OCI-LY1 (cell line): Measurements from ENCODE around the gene COL25A1.

ENCODE experiments used
- H2AFZ ChIP-seq: fragments of 200-600 bp; sonication (generic), shearing (Covaris generic); 2 replicates; pipeline ENCODE4 v1.6.0; 2014; ENCODE audit warnings: antibody characterized with exemption, mild to moderate bottlenecking, low read length
- H3F3A ChIP-seq: fragments of 200-600 bp; sonication (generic), shearing (Covaris generic); 2 replicates; pipeline ENCODE4 v1.6.0; 2014; ENCODE audit warnings: mild to moderate bottlenecking, antibody characterized with exemption, low read length, moderate library complexity; ENCODE audit not compliant: insufficient read depth
- H3K27ac ChIP-seq: fragments of 200-600 bp; sonication (generic); 2 replicates; pipeline ENCODE4 v1.5.1; 2014; ENCODE audit warnings: low read length, mixed run types, mild to moderate bottlenecking, low read depth; ENCODE audit not compliant: poor library complexity, severe bottlenecking
- H3K27me3 ChIP-seq: fragments of 200-600 bp; sonication (generic); 2 replicates; pipeline ENCODE4 v1.6.0; 2014; ENCODE audit warnings: antibody characterized with exemption, mild to moderate bottlenecking, low read length, moderate library complexity; ENCODE audit not compliant: insufficient read depth
- H3K36me3 ChIP-seq: fragments of 200-600 bp; sonication (generic); 2 replicates; pipeline ENCODE4 v1.6.1; 2014; ENCODE audit warnings: mild to moderate bottlenecking, antibody characterized with exemption, low read length, moderate library complexity, mixed read lengths; ENCODE audit not compliant: insufficient read depth
- H3K4me1 ChIP-seq: fragments of 200-600 bp; sonication (generic); 2 replicates; pipeline ENCODE4 v1.5.1; 2014; ENCODE audit warnings: mild to moderate bottlenecking, low read length, moderate library complexity; ENCODE audit not compliant: insufficient read depth, severe bottlenecking
- H3K4me2 ChIP-seq: fragments of 200-600 bp; sonication (generic), shearing (Covaris generic); 2 replicates; pipeline ENCODE4 v1.6.1; 2014; ENCODE audit warnings: low read length
- H3K4me3 ChIP-seq: fragments of 200-600 bp; sonication (generic); 2 replicates; pipeline ENCODE4 v1.5.1; 2014; ENCODE audit warnings: low read length, low read depth, mild to moderate bottlenecking, mixed read lengths; ENCODE audit not compliant: poor library complexity, severe bottlenecking
- H3K79me2 ChIP-seq: fragments of 200-600 bp; shearing (Covaris generic); 2 replicates; pipeline ENCODE4 v1.6.1; 2016; ENCODE audit warnings: mixed run types, low read length, mixed read lengths; ENCODE audit not compliant: insufficient read depth
- H3K9ac ChIP-seq: fragments of 200-600 bp; sonication (generic), shearing (Covaris generic); 2 replicates; pipeline ENCODE4 v1.6.1; 2014; ENCODE audit warnings: mild to moderate bottlenecking, low read length, mixed read lengths
- H3K9me2 ChIP-seq: fragments of 200-600 bp; sonication (generic), shearing (Covaris generic); 2 replicates; pipeline ENCODE4 v1.6.1; 2014; ENCODE audit warnings: low read depth, mild to moderate bottlenecking, low read length, mixed read lengths
- H3K9me3 ChIP-seq: fragments of 200-600 bp; shearing (Covaris generic); 2 replicates; pipeline ENCODE4 v1.6.1; 2014; ENCODE audit warnings: low read length, mixed read lengths
- H4K20me1 ChIP-seq: fragments of 200-600 bp; sonication (generic), shearing (Covaris generic); 2 replicates; pipeline ENCODE4 v1.6.0; 2016; ENCODE audit warnings: mild to moderate bottlenecking, low read length; ENCODE audit not compliant: insufficient read depth
- EZH2 ChIP-seq: fragments of 200-600 bp; sonication (generic), shearing (Covaris generic); IDR thresholded peaks from 2 replicates; pipeline ENCODE4 v1.8.0; 2017; ENCODE audit warnings: borderline replicate concordance, mixed run types, mild to moderate bottlenecking, antibody characterized with exemption, low read length, moderate library complexity, mixed read lengths
- TF ChIP-seq, protein P1 (sequence below): fragments of 200-600 bp; sonication (generic), shearing (Covaris generic); IDR thresholded peaks from 2 replicates; pipeline ENCODE4 v1.5.1; 2017; ENCODE audit warnings: mild to moderate bottlenecking, antibody characterized with exemption, low read length, moderate library complexity, mixed read lengths

COL25A1 gene

DNA sequence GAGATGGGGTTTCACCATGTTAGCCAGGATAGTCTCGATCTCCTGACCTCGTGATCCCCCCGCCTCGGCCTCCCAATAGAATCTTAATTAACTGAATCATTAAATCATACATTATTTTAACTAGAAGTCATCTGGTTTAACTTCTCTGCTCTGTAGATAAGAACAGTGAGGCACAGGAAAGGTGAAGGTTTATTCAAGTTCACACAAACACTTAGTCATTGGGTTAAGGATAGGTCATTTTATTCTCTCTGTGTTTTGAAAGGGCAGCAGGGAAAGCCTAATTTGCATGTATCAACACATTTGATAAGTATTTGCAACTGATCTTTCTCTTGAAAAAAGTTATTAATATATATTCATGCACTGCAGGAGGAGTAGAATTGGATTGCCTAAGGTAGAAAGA is 538.5 kb downstream of the COL25A1 start:
- Histone ChIP-seq H3K9me2 (no peaks in the 10 kb centered on the region), H3K79me2 (no peaks in the 10 kb centered on the region), H4K20me1 (no peaks in the 10 kb centered on the region), H3K4me3 (no peak overlapping the region), H3K4me1 (no peaks in the 10 kb centered on the region), H3K9me3 (no peaks in the 10 kb centered on the region), H2AFZ (no peak overlapping the region), H3K4me2 (no peak overlapping the region), H3K27ac (no peak overlapping the region), H3F3A (no peaks in the 10 kb centered on the region), H3K9ac (no peak overlapping the region), H3K36me3 (no peaks in the 10 kb centered on the region), H3K27me3 (no peaks in the 10 kb centered on the region)
- TF ChIP-seq, protein P1, sequence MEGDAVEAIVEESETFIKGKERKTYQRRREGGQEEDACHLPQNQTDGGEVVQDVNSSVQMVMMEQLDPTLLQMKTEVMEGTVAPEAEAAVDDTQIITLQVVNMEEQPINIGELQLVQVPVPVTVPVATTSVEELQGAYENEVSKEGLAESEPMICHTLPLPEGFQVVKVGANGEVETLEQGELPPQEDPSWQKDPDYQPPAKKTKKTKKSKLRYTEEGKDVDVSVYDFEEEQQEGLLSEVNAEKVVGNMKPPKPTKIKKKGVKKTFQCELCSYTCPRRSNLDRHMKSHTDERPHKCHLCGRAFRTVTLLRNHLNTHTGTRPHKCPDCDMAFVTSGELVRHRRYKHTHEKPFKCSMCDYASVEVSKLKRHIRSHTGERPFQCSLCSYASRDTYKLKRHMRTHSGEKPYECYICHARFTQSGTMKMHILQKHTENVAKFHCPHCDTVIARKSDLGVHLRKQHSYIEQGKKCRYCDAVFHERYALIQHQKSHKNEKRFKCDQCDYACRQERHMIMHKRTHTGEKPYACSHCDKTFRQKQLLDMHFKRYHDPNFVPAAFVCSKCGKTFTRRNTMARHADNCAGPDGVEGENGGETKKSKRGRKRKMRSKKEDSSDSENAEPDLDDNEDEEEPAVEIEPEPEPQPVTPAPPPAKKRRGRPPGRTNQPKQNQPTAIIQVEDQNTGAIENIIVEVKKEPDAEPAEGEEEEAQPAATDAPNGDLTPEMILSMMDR = no peak

DNA sequence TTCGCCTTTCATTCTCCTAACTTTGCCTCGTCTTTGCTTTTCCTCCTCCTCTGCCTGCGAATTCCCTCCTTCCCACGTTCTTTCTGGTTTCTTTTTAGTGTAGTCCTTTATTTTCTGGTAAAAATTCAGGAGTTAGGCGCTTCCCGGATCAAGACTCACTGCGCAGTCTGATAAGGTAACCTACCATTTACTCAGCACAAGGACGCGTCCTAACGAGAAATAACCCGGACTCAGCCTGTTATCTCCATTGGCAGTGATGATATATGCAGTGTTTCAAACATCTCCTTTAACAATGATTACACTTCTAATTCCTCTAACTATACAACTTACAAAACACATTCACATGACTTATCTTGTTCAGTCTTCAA is 539.2 kb downstream of the COL25A1 start:
- H2AFZ ChIP-seq = no peak overlapping the region
- no peaks in the 10 kb centered on the region for H3F3A ChIP-seq
- no peak overlapping the region for H3K4me3 ChIP-seq
- no peaks in the 10 kb centered on the region for H3K9me3 ChIP-seq
- no peak overlapping the region for H3K27ac ChIP-seq
- no peaks in the 10 kb centered on the region for H4K20me1 ChIP-seq
- H3K27me3 ChIP-seq = no peaks in the 10 kb centered on the region
- no peak for TF ChIP-seq EZH2
- TF ChIP-seq, protein P1 = no peak
- no peaks in the 10 kb centered on the region for H3K36me3 ChIP-seq
- H3K4me1 ChIP-seq = no peaks in the 10 kb centered on the region
- no peak overlapping the region for H3K4me2 ChIP-seq
- H3K9me2 ChIP-seq = no peaks in the 10 kb centered on the region
- H3K9ac ChIP-seq = no peak overlapping the region
- H3K79me2 ChIP-seq = no peaks in the 10 kb centered on the region

DNA sequence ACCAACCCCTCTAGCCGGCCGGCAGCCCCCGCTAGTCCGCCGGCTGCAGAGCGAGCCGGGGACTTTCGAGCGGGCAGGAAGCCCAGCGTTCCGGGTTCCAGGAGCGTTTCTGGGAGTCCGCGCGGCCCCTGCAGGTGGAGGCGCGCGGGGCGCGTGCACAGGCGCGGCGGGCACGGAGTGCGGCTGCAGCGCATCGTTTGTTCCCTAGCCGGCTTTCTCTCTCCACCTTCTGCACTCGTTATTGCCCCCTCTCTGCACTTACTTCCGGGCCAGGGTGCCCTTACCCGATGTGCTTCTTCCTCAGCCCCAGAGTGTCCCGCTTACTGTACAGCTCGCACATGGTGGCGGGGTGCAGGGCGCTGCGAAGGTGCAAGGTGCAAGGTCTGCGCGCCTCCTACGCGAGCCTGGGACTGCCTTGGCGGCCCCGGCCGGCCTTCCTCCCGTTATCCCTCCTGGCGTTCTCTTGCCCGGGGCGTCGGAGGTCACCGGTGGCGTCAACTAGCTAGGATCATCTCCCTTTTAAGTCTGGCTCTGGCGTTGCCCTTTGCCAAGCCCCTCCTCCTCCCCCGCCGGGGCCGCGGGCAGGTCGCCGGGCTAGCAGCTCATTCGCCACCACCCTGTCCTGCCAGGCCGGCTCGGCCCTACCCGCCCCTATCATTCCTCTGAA is 539.8 kb downstream of the COL25A1 start, which contains the start of gene ETNPPL:
Gene ETNPPL, minus strand, starts transcription at position 495 of the 667 bp plus-strand sequence. Its CDS starts 155 bp downstream, at position 340.
- H3K27me3 ChIP-seq = no peaks in the 10 kb centered on the region
- no peaks in the 10 kb centered on the region for H3K36me3 ChIP-seq
- H3K9me3 ChIP-seq = no peaks in the 10 kb centered on the region
- no peaks in the 10 kb centered on the region for H4K20me1 ChIP-seq
- H3K9me2 ChIP-seq = no peaks in the 10 kb centered on the region
- H3K4me3 ChIP-seq = no peak within 1 kb of the TSS
- no peak within 1 kb of the TSS for H3K9ac ChIP-seq
- H3K27ac ChIP-seq = no peak within 1 kb of the TSS
- no peak within 1 kb of the TSS for H2AFZ ChIP-seq
- no peak for TF ChIP-seq EZH2
- TF ChIP-seq, protein P1 = no peak
- H3K4me2 ChIP-seq = no peak within 1 kb of the TSS
- no peaks in the 10 kb centered on the region for H3K4me1 ChIP-seq
- no peaks in the 10 kb centered on the region for H3K79me2 ChIP-seq
- H3F3A ChIP-seq = no peaks in the 10 kb centered on the region
